Endothelial cell of umbilical vein (primary cell): ENCODE measurements around the gene PIK3R6. TPM values are rescaled to one million over a fixed set of nuclear protein-coding genes. Genes with fewer than 3 reads are reported as not detected.

ENCODE experiments used
- BruUV-seq: library from RNA; stranded (reverse); fragments of 400-500 nt; replicated peaks from 2 replicates; lab custom pipeline; 2021; lab: Mats Ljungman, UMichigan
- CTCF ChIA-PET: fragments of 300-600, 350-600 bp; sonication (Branson Sonifier 250); formaldehyde crosslinking; loops from one replicate; lab custom pipeline; 2021; ENCODE audit warnings: antibody characterized with exemption, inconsistent platforms; lab: Charles Lee
- POLR2A ChIA-PET: fragments of 300-600, 350-600 bp; sonication (Branson Sonifier 250); formaldehyde crosslinking; loops from one replicate; lab custom pipeline; 2021; ENCODE audit warnings: antibody characterized with exemption, inconsistent platforms; lab: Charles Lee
- DNase-seq: peaks from one replicate; pipeline ENCODE4 v3.0.0-alpha.2; 2011; ENCODE audit warnings: low read depth, low spot score
- FAIRE-seq: peaks from 2 replicates; lab custom pipeline; 2011; peaks lifted over from hg19 to GRCh38; lab: Jason Lieb, UNC
- H2AFZ ChIP-seq: 2 replicates; pipeline ENCODE4 v1.6.0; 2012; ENCODE audit warnings: low read depth, low read length, control low read depth, inconsistent platforms
- H3K27ac ChIP-seq: 2 replicates; pipeline ENCODE4 v1.5.1; 2011; ENCODE audit warnings: low read depth, mild to moderate bottlenecking, control low read depth, low read length, moderate library complexity; ENCODE audit not compliant: insufficient read depth
- H3K27me3 ChIP-seq, 2 experiments: 2 replicates each; pipeline versions ENCODE4 v1.6.0 to v1.6.1; 2011; ENCODE audit warnings: low read length in 2 of 2, mixed read lengths in 1 of 2; ENCODE audit not compliant: control insufficient read depth in 2 of 2, insufficient read depth in 2 of 2
- H3K36me3 ChIP-seq, 2 experiments: 2 replicates in 1 of 2; 3 replicates in 1 of 2; pipeline ENCODE4 v1.5.1; 2011; ENCODE audit warnings: low read length in 2 of 2, mild to moderate bottlenecking in 1 of 2, moderate library complexity in 1 of 2; ENCODE audit not compliant: control insufficient read depth in 2 of 2, insufficient read depth in 2 of 2; ENCODE audit errors: extremely low read depth in 1 of 2
- H3K4me1 ChIP-seq: 3 replicates; pipeline ENCODE4 v1.5.1; 2011; ENCODE audit warnings: mild to moderate bottlenecking, low read length; ENCODE audit not compliant: control insufficient read depth, insufficient read depth; ENCODE audit errors: extremely low read depth
- H3K4me2 ChIP-seq: 2 replicates; pipeline ENCODE4 v1.6.1; 2011; ENCODE audit warnings: low read length, control low read depth, mixed read lengths; ENCODE audit not compliant: insufficient read depth
- H3K4me3 ChIP-seq, 3 experiments: fragments of 200-600 bp in 1 of 3; sonication (generic), shearing (Covaris generic) in 1 of 3; replicated peaks in 1 of 3; 2 replicates each; pipeline ENCODE4 v1.5.1; 2011 to 2016; ENCODE audit warnings: control low read depth in 3 of 3, low read length in 3 of 3, mild to moderate bottlenecking in 2 of 3, inconsistent platforms in 1 of 3, low read depth in 1 of 3, moderate library complexity in 1 of 3; ENCODE audit not compliant: insufficient read depth in 1 of 3
- H3K79me2 ChIP-seq: 2 replicates; pipeline ENCODE4 v1.6.0; 2012; ENCODE audit warnings: low read length, inconsistent platforms; ENCODE audit not compliant: control insufficient read depth, insufficient read depth
- H3K9ac ChIP-seq: replicated peaks from 2 replicates; pipeline ENCODE3; 2011; ENCODE audit warnings: low read length, control low read depth; ENCODE audit not compliant: insufficient read depth; ENCODE audit errors: extremely low read depth
- H3K9me1 ChIP-seq: replicated peaks from 3 replicates; pipeline ENCODE4 v1.6.0; 2011; ENCODE audit warnings: mild to moderate bottlenecking, low read length; ENCODE audit not compliant: control insufficient read depth, insufficient read depth; ENCODE audit errors: extremely low read depth
- H3K9me3 ChIP-seq: replicated peaks from 2 replicates; pipeline ENCODE4 v1.5.1; 2012; ENCODE audit warnings: low read length, inconsistent platforms; ENCODE audit not compliant: control insufficient read depth, insufficient read depth
- H4K20me1 ChIP-seq: replicated peaks from 2 replicates; pipeline ENCODE3; 2011; ENCODE audit warnings: mild to moderate bottlenecking, low read length; ENCODE audit not compliant: control insufficient read depth, insufficient read depth; ENCODE audit errors: extremely low read depth
- EZH2 ChIP-seq: IDR thresholded peaks from 2 replicates; pipeline ENCODE4 v1.6.1; 2012; ENCODE audit warnings: borderline replicate concordance, low read depth, mild to moderate bottlenecking, moderate library complexity, low read length, inconsistent platforms; ENCODE audit not compliant: severe bottlenecking
- FOS ChIP-seq: IDR thresholded peaks from 2 replicates; pipeline ENCODE4 v1.6.1; 2011; ENCODE audit warnings: mild to moderate bottlenecking, low read length, moderate library complexity, borderline replicate concordance; ENCODE audit not compliant: insufficient read depth
- GATA2 ChIP-seq: IDR thresholded peaks from 2 replicates; pipeline ENCODE4 v1.7.0; 2011; ENCODE audit warnings: low read depth, mild to moderate bottlenecking, moderate library complexity, mixed read lengths, low read length; ENCODE audit not compliant: insufficient read length, insufficient read depth
- JUN ChIP-seq: IDR thresholded peaks from 2 replicates; pipeline ENCODE4 v1.6.1; 2011; ENCODE audit warnings: borderline replicate concordance, low read depth; ENCODE audit not compliant: insufficient read length, insufficient read depth
- MYC ChIP-seq: IDR thresholded peaks from one replicate; pipeline ENCODE4 v1.6.1; 2011; ENCODE audit warnings: mild to moderate bottlenecking, low read depth, low read length
- POLR2A ChIP-seq: IDR thresholded peaks from 2 replicates; pipeline ENCODE4 v1.6.1; 2012; ENCODE audit warnings: low read depth, mild to moderate bottlenecking, control low read depth, low read length
- POLR2AphosphoS5 ChIP-seq: IDR thresholded peaks from 2 replicates; pipeline ENCODE4 v1.6.1; 2012; ENCODE audit warnings: low read depth, mild to moderate bottlenecking, control low read depth, low read length, moderate library complexity; ENCODE audit not compliant: insufficient read depth
- dilution Hi-C: fragments of 300-500 bp; cut with MboI; formaldehyde crosslinking; loops from one replicate; pipeline ENCODE4 v1.15.0; 2019; ENCODE audit warnings: low sequenced_read_pairs; ENCODE audit not compliant: extremely low pct_ligation_motif_present
- intact Hi-C: fragments of 100-400 bp; cut with micrococcal nuclease; formaldehyde crosslinking; loops from one replicate; pipeline ENCODE4 v1.10.0; 2022
- polyA plus RNA-seq, 4 experiments: library from polyadenylated mRNA; depleted of rRNA in 3 of 4; stranded (reverse) in 3 of 4; unstranded in 1 of 4; fragments of >200 nt; gene quantifications; 2 replicates each; pipeline versions ENCODE4 v1.2.1 to v1.2.3, GENCODE V29; 2011 to 2012; ENCODE audit warnings: missing spikeins in 1 of 4
- total RNA-seq: library from RNA; stranded (reverse); gene quantifications from 2 replicates; pipeline ENCODE4 v1.2.3, GENCODE V29; 2021
- TF ChIP-seq, protein P1 (sequence below): IDR thresholded peaks from 2 replicates; pipeline ENCODE4 v1.6.1; 2011; ENCODE audit not compliant: insufficient read depth, insufficient read length
- TF ChIP-seq, protein P2 (sequence below), 2 donors: IDR thresholded peaks; 1 replicate in 1 of 2; 2 replicates in 1 of 2; pipeline ENCODE4 v1.5.1; 2011; ENCODE audit warnings: low read length in 2 of 2, mild to moderate bottlenecking in 2 of 2, moderate library complexity in 2 of 2, control low read depth in 1 of 2, inconsistent platforms in 1 of 2, low read depth in 1 of 2; ENCODE audit not compliant: insufficient read depth in 1 of 2; ENCODE audit errors: extremely low read depth in 1 of 2

The PIK3R6 gene
- total and polyA plus RNA-seq, 2 donors (not counting 3 experiments of a cell fraction or from before 2014, with no cell fraction given) = not detected

GRCh38 chr17:8820311-8821010 lies 47.0 kb downstream of the PIK3R6 start:
- FAIRE-seq (no peak), DNase-seq (no peak)
- H3K27ac ChIP-seq = no peak overlapping the region
- TF ChIP-seq, protein P1, sequence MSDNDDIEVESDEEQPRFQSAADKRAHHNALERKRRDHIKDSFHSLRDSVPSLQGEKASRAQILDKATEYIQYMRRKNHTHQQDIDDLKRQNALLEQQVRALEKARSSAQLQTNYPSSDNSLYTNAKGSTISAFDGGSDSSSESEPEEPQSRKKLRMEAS = no peak
- TF ChIP-seq, protein P2, sequence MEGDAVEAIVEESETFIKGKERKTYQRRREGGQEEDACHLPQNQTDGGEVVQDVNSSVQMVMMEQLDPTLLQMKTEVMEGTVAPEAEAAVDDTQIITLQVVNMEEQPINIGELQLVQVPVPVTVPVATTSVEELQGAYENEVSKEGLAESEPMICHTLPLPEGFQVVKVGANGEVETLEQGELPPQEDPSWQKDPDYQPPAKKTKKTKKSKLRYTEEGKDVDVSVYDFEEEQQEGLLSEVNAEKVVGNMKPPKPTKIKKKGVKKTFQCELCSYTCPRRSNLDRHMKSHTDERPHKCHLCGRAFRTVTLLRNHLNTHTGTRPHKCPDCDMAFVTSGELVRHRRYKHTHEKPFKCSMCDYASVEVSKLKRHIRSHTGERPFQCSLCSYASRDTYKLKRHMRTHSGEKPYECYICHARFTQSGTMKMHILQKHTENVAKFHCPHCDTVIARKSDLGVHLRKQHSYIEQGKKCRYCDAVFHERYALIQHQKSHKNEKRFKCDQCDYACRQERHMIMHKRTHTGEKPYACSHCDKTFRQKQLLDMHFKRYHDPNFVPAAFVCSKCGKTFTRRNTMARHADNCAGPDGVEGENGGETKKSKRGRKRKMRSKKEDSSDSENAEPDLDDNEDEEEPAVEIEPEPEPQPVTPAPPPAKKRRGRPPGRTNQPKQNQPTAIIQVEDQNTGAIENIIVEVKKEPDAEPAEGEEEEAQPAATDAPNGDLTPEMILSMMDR (IDR thresholded peaks at IDR 0.05; ENCODE audit: extremely low read depth in 1 of 2, insufficient read depth in 1 of 2, low read depth in 1 of 2, low read length in 2 of 2) = no peak
- TF ChIP-seq GATA2 = no peak
- no peak for TF ChIP-seq MYC
- TF ChIP-seq EZH2 = no peak
- TF ChIP-seq JUN = no peak
- TF ChIP-seq POLR2AphosphoS5 = no peak
- TF ChIP-seq POLR2A = no peak
- TF ChIP-seq FOS = no peak
- H3K9me1 ChIP-seq = no peaks in the 10 kb centered on the region
- no peaks in the 10 kb centered on the region for H3K4me1 ChIP-seq
- peaks cover 2 to 5% of the 10 kb centered on the region in 2 experiments for H3K27me3 ChIP-seq
- H3K9me3 ChIP-seq = no peaks in the 10 kb centered on the region
- H3K79me2 ChIP-seq = no peaks in the 10 kb centered on the region
- CTCF ChIA-PET = interaction anchor here (1.1 kb wide), 1 partner anchor 13 kb away, joined by 3 read pairs; no protein-coding TSS in a partner anchor
- H3K36me3 ChIP-seq = no peaks in the 10 kb centered on the region
- no peak overlapping the region for H3K4me2 ChIP-seq
- POLR2A ChIA-PET = no interaction called here
- H2AFZ ChIP-seq = no peak overlapping the region
- intact Hi-C loops (no loop called here), dilution Hi-C loops (no loop called here)
- H3K9ac ChIP-seq = no peak overlapping the region
- H3K4me3 ChIP-seq = no peak overlapping the region
- H4K20me1 ChIP-seq = no peaks in the 10 kb centered on the region
- BruUV-seq = no TSS peak
